Neural crest cell (in vitro differentiated cells): ENCODE measurements around the gene CETP. TPM values are rescaled to one million over a fixed set of nuclear protein-coding genes. Genes with fewer than 3 reads are reported as not detected.
A peak's percentile ranks its signal among the peaks of the same experiment; 100 is the strongest.

Experiments
- DNase-seq: peaks from one replicate; pipeline ENCODE4 v3.0.0; 2021; ENCODE audit warnings: low read depth, mixed read lengths, low spot score
- H3K27ac Mint-ChIP-seq: one replicate; pipeline ENCODE4 v1.8.0; 2021; ENCODE audit warnings: mild to moderate bottlenecking, mixed read lengths; ENCODE audit not compliant: unreplicated experiment
- H3K27me3 Mint-ChIP-seq: 2 replicates; pipeline ENCODE4 v1.8.0; 2021; ENCODE audit warnings: low read depth, mild to moderate bottlenecking, mixed read lengths
- H3K36me3 Mint-ChIP-seq: 2 replicates; pipeline ENCODE4 v1.8.0; 2021; ENCODE audit warnings: low read depth, mild to moderate bottlenecking, mixed read lengths
- H3K4me1 Mint-ChIP-seq: 2 replicates; pipeline ENCODE4 v1.8.0; 2021; ENCODE audit warnings: mixed read lengths
- H3K4me3 Mint-ChIP-seq: one replicate; pipeline ENCODE4 v1.8.0; 2021; ENCODE audit warnings: mild to moderate bottlenecking, mixed read lengths
- H3K9me3 Mint-ChIP-seq: 2 replicates; pipeline ENCODE4 v1.8.0; 2021; ENCODE audit warnings: mixed read lengths
- total RNA-seq: library from RNA; stranded (reverse); gene quantifications from 2 replicates; pipeline ENCODE4 v1.2.1, GENCODE V29; 2021
- TF ChIP-seq, protein P1 (sequence below): fragments of 200-600 bp; sonication (generic); conservative IDR thresholded peaks from 2 replicates; pipeline ENCODE4 v1.5.0; 2021; ENCODE audit warnings: antibody characterized with exemption, mild to moderate bottlenecking

The CETP gene
- total RNA-seq, 1 donor from 2014 or later: not detected

DNA sequence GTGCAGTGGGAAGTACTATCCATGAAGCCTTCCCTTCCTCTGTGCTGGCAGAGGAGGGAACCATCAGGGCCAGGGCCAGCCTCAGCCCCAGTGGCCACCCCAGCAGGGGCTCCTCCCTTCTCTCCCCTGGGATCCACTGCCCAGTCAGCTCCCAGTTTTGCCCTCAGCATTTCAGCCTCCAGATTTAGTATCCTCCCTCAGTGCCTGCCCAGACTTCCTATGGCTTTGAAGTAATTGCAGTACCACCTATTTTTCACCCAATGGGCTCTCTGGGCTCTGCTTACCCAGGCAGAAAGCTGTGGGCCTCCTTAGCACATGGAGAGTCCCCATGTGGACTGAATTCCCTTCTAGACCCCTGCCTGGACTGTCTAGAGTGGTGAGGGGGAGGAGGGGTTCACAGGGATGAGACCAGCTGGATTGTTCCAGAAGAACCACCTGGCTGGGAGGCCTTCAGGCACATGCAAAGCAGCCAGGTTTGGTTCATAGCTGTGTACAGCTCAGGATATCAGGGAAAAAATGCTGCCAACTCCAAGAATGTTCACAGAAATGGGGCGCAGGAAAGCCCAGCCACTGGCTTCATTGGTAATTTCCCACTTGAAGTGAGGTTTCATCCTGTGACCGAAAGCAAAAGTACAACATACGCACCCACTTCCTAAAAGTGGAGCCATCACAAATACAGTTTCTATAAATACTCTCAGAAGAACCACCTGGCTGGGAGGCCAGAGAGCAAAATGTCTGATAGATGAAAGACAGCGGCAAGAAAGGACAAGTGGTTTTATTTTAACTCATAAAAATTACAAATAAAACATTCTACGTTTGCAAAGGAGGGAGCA lies 45.0 kb upstream of the CETP start:
- Mint-ChIP-seq H3K36me3 (no peaks in the 10 kb centered on the region), H3K4me1 (peaks cover 17% of the 10 kb centered on the region), H3K27me3 (peaks cover 15% of the 10 kb centered on the region), H3K4me3 (no peak overlapping the region), H3K9me3 (no peaks in the 10 kb centered on the region), H3K27ac (no peak overlapping the region)
- TF ChIP-seq, protein P1, sequence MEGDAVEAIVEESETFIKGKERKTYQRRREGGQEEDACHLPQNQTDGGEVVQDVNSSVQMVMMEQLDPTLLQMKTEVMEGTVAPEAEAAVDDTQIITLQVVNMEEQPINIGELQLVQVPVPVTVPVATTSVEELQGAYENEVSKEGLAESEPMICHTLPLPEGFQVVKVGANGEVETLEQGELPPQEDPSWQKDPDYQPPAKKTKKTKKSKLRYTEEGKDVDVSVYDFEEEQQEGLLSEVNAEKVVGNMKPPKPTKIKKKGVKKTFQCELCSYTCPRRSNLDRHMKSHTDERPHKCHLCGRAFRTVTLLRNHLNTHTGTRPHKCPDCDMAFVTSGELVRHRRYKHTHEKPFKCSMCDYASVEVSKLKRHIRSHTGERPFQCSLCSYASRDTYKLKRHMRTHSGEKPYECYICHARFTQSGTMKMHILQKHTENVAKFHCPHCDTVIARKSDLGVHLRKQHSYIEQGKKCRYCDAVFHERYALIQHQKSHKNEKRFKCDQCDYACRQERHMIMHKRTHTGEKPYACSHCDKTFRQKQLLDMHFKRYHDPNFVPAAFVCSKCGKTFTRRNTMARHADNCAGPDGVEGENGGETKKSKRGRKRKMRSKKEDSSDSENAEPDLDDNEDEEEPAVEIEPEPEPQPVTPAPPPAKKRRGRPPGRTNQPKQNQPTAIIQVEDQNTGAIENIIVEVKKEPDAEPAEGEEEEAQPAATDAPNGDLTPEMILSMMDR: no peak
- DNase-seq: no peak

DNA sequence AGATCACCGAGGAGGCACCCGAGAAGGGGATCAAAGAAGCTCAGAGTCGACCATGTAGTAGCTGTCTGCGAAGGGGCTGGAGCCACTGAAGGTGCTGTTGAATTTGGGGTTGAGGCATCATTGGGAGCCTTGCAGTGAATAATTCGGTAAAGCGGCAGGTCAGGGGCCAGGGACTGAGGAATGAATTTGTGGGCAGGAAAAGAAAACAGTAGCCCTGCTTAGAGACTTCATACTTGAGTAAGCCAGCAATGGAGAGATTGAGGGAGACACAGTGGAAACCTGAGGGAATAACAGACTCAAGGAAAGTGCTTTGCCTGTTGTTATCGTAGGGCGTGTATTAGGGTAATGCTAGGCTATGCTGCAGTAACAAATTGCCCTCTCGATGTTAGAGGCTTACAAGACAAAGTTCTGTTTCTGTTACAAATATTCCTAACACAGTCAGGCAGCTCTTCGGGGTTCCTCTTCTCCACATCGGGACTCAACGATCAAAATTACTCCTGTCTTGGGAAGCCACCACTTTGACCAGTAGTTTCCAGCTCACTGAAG lies 43.2 kb upstream of the CETP start:
- Mint-ChIP-seq H3K4me1 (peaks cover 4% of the 10 kb centered on the region), H3K4me3 (no peak overlapping the region), H3K9me3 (no peaks in the 10 kb centered on the region), H3K27me3 (peaks cover 15% of the 10 kb centered on the region), H3K27ac (peak overlapping the region; percentile 57), H3K36me3 (no peaks in the 10 kb centered on the region)
- TF ChIP-seq, protein P1: no peak
- DNase-seq: no peak

DNA sequence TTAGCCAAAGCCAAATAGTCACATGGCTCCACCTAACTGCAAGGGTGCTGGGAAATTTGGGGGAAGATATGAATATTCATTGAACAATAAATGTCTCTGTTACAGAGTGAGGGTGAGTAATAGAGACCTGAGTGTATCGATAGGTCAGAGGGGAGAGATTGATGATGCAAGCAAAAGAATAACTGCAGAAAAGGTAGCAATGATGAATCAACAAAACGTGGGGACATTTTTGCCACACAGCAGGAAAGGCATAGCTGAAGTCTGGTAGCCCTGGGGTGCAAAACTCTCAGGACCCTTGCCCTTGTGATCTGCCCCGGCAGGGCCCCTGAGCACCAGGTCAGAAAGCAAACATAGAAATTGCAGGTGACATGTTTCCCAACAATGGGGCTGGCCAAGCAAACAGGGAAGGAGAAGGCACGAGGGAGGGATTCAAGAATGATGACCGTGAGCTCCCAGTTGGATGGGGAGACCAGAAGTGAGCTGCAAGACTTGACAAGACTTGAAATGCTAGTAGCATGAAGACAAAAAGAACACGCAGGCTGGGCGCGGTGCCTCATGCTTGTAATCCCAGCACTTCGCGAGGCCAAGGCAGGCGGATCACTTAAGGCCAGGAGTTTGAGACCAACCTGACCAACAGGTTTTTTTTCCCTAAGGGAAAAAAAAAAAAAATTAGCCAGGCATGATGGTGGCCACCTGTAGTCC lies 42.5 kb upstream of the CETP start:
- no peaks in the 10 kb centered on the region for H3K9me3 Mint-ChIP-seq
- peaks cover 15% of the 10 kb centered on the region for H3K27me3 Mint-ChIP-seq
- no peak overlapping the region for H3K4me3 Mint-ChIP-seq
- TF ChIP-seq, protein P1: no peak
- H3K4me1 Mint-ChIP-seq: peaks cover 4% of the 10 kb centered on the region
- no peak overlapping the region for H3K27ac Mint-ChIP-seq
- H3K36me3 Mint-ChIP-seq: no peaks in the 10 kb centered on the region
- no peak for DNase-seq

DNA sequence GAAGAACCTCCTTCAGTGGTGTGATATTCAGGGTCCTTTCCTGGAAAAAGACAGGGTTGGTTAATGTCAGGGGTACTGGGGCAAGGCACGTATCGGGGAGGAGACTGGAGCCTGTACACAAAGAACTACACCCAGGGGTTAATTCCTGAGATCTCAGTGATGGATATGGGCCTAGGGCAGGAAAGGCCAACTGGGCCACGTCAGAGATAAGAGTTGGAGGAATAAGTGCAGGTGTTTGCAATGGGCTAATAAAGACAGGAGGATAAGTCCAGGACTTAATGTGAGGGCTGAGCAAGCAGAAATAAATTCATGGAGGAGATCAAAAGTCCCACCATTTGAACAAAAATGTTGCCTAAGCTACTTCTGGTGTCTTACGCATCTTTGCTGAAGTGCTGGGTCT lies 40.2 kb upstream of the CETP start:
- Mint-ChIP-seq H3K4me1 (no peaks in the 10 kb centered on the region), H3K9me3 (no peaks in the 10 kb centered on the region), H3K36me3 (no peaks in the 10 kb centered on the region), H3K27me3 (peaks cover 15% of the 10 kb centered on the region), H3K27ac (peak overlapping the region; percentile 8), H3K4me3 (no peak overlapping the region)
- TF ChIP-seq, protein P1: no peak
- DNase-seq: no peak

DNA sequence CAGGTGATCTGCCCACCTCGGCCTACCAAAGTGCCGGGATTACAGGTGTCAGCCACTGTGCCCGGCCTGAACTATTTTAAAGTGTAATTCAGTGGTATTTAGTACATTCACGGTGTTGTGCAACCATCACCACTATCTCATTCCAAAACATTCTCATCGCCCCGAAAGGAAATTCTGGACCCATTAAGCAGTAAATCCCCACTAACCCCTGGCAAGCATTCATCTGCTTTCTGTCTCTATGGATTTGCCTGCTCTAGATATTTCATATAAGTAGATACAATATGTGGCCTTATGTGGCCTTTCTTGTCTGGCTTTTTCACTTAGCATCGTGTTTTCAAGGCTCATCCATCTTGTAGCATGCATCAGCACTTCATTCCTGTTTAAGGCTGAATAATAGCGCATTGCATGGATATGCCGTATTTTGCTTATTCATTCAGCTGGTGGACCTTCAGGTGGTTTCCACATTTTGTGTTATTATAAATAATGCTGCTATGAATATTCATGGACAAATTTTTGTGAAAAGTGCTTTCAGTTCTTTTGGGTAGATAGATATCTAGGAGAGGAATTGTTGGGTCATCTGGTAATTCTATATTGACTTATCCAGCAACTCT lies 38.2 kb upstream of the CETP start:
- no peak for DNase-seq
- Mint-ChIP-seq H3K27ac (no peak overlapping the region), H3K27me3 (peaks cover 7% of the 10 kb centered on the region), H3K4me1 (no peaks in the 10 kb centered on the region), H3K36me3 (no peaks in the 10 kb centered on the region), H3K9me3 (no peaks in the 10 kb centered on the region), H3K4me3 (no peak overlapping the region)
- TF ChIP-seq, protein P1: no peak
